Loucy (cell line): ENCODE measurements around the gene HOXC11.

Experiments used
- H2AFZ ChIP-seq: fragments of 200-600 bp; sonication (generic); 2 replicates; pipeline ENCODE4 v1.6.0; 2016; ENCODE audit warnings: antibody characterized with exemption, mild to moderate bottlenecking, low read length, moderate library complexity
- H3F3A ChIP-seq: fragments of 200-600 bp; 2 replicates; pipeline ENCODE4 v1.6.0; 2016; ENCODE audit warnings: antibody characterized with exemption, low read depth, mild to moderate bottlenecking
- H3K27me3 ChIP-seq: fragments of 200-600 bp; sonication (generic); 2 replicates; pipeline ENCODE4 v1.6.1; 2014; ENCODE audit warnings: low read length, mild to moderate bottlenecking; ENCODE audit not compliant: insufficient read depth, poor library complexity, severe bottlenecking
- H3K36me3 ChIP-seq: fragments of 200-600 bp; sonication (generic); 2 replicates; pipeline ENCODE4 v1.6.1; 2016; ENCODE audit warnings: low read length; ENCODE audit not compliant: insufficient read depth
- H3K4me1 ChIP-seq: fragments of 200-600 bp; sonication (generic); 2 replicates; pipeline ENCODE4 v1.5.1; 2014; ENCODE audit warnings: low read length, mild to moderate bottlenecking; ENCODE audit not compliant: insufficient read depth, poor library complexity, severe bottlenecking
- H3K4me2 ChIP-seq: fragments of 200-600 bp; sonication (generic); 2 replicates; pipeline ENCODE4 v1.6.0; 2014; ENCODE audit warnings: antibody characterized with exemption, low read length, low read depth, mild to moderate bottlenecking; ENCODE audit not compliant: poor library complexity, severe bottlenecking
- H3K4me3 ChIP-seq: fragments of 200-600 bp; sonication (generic); 2 replicates; pipeline ENCODE4 v1.5.1; 2014; ENCODE audit warnings: low read length, mild to moderate bottlenecking, mixed read lengths; ENCODE audit not compliant: poor library complexity, severe bottlenecking
- H3K79me2 ChIP-seq: fragments of 200-600 bp; sonication (generic); 2 replicates; pipeline ENCODE4 v1.6.1; 2014; ENCODE audit warnings: low read length; ENCODE audit not compliant: insufficient read depth
- H3K9ac ChIP-seq: fragments of 200-600 bp; sonication (generic); 2 replicates; pipeline ENCODE4 v1.6.0; 2014; ENCODE audit warnings: mild to moderate bottlenecking, low read depth, low read length, moderate library complexity; ENCODE audit not compliant: poor library complexity, severe bottlenecking
- H3K9me2 ChIP-seq: fragments of 200-600 bp; sonication (generic); replicated peaks from 2 replicates; pipeline ENCODE4 v1.6.1; 2016; ENCODE audit warnings: low read depth, low read length, mixed read lengths
- H3K9me3 ChIP-seq: fragments of 200-600 bp; sonication (generic); 2 replicates; pipeline ENCODE4 v1.6.1; 2014; ENCODE audit warnings: mild to moderate bottlenecking, antibody characterized with exemption, low read length, low read depth; ENCODE audit not compliant: insufficient read depth
- H4K20me1 ChIP-seq: fragments of 200-600 bp; sonication (generic); 2 replicates; pipeline ENCODE4 v1.6.0; 2014; ENCODE audit warnings: antibody characterized with exemption, low read length, mild to moderate bottlenecking; ENCODE audit not compliant: insufficient read depth, poor library complexity, severe bottlenecking
- CTCF ChIP-seq: fragments of 200-600 bp; sonication (generic); conservative IDR thresholded peaks from 2 replicates; pipeline ENCODE4 v1.5.1; 2014; ENCODE audit warnings: mild to moderate bottlenecking, antibody characterized with exemption, low read length
- EZH2phosphoT487 ChIP-seq: fragments of 200-600 bp; IDR thresholded peaks from 2 replicates; pipeline ENCODE4 v1.6.1; 2018; ENCODE audit warnings: antibody characterized with exemption, mild to moderate bottlenecking, moderate library complexity, borderline replicate concordance

Gene HOXC11

GRCh38 chr12:53951577-53952334 lies 21.2 kb upstream of the HOXC11 start:
- no peaks in the 10 kb centered on the region for H3K36me3 ChIP-seq
- TF ChIP-seq CTCF (no peak), EZH2phosphoT487 (no peak)
- no peak overlapping the region for H3K4me2 ChIP-seq
- H4K20me1 ChIP-seq: no peaks in the 10 kb centered on the region
- H3K9me3 ChIP-seq: no peaks in the 10 kb centered on the region
- H3K79me2 ChIP-seq: no peaks in the 10 kb centered on the region
- H3F3A ChIP-seq: no peaks in the 10 kb centered on the region
- H3K27me3 ChIP-seq: no peaks in the 10 kb centered on the region
- H3K9ac ChIP-seq: no peak overlapping the region
- peaks cover 14% of the 10 kb centered on the region for H3K4me1 ChIP-seq
- H2AFZ ChIP-seq: no peak overlapping the region
- no peak overlapping the region for H3K4me3 ChIP-seq
- no peaks in the 10 kb centered on the region for H3K9me2 ChIP-seq

GRCh38 chr12:53952335-53952694 lies 20.6 kb upstream of the HOXC11 start:
- Histone ChIP-seq H4K20me1 (no peaks in the 10 kb centered on the region), H3K4me1 (peaks cover 20% of the 10 kb centered on the region), H2AFZ (no peak overlapping the region), H3K9me2 (no peaks in the 10 kb centered on the region), H3F3A (no peaks in the 10 kb centered on the region), H3K4me2 (no peak overlapping the region), H3K79me2 (no peaks in the 10 kb centered on the region), H3K9me3 (no peaks in the 10 kb centered on the region), H3K4me3 (no peak overlapping the region), H3K27me3 (no peaks in the 10 kb centered on the region), H3K9ac (no peak overlapping the region), H3K36me3 (no peaks in the 10 kb centered on the region)
- TF ChIP-seq CTCF: no peak
- no peak for TF ChIP-seq EZH2phosphoT487

- no peak overlapping the region for H2AFZ ChIP-seq
- H3K9me3 ChIP-seq: no peaks in the 10 kb centered on the region
- H4K20me1 ChIP-seq: no peaks in the 10 kb centered on the region
- no peak overlapping the region for H3K9ac ChIP-seq
- no peak for TF ChIP-seq CTCF
- TF ChIP-seq EZH2phosphoT487: no peak
- no peak overlapping the region for H3K4me2 ChIP-seq
- no peaks in the 10 kb centered on the region for H3K27me3 ChIP-seq
- H3K9me2 ChIP-seq: no peaks in the 10 kb centered on the region
- H3K4me3 ChIP-seq: no peak overlapping the region
- no peaks in the 10 kb centered on the region for H3K79me2 ChIP-seq
- H3K4me1 ChIP-seq: peaks cover 28% of the 10 kb centered on the region
- no peaks in the 10 kb centered on the region for H3F3A ChIP-seq
- H3K36me3 ChIP-seq: no peaks in the 10 kb centered on the region
These were observed 19.8 kb upstream of the HOXC11 start for GRCh38 chr12:53952871-53953734.
